GM19372 (cell line): ENCODE data around the gene JAKMIP1.
"Not testable (repeated sequence)": the region's sequence is repeated elsewhere in the genome, so short reads cannot be mapped to it uniquely, and the experiment has no call there.

ENCODE experiments used
- ATAC-seq: cut with Tn5 transposase; IDR thresholded peaks from one replicate; pipeline ENCODE4 v1.9.1; 2021; ENCODE audit warnings: mild to moderate bottlenecking, low read depth, moderate library complexity; ENCODE audit not compliant: unreplicated experiment

JAKMIP1 gene

GRCh38 chr4:6022607-6023288, 177.6 kb downstream of the JAKMIP1 start:
- ATAC-seq: no peak

- ATAC-seq: no peak
Observed at GRCh38 chr4:6021831-6022606, 178.3 kb downstream of the JAKMIP1 start.

- ATAC-seq: no peak
Observed at GRCh38 chr4:6020613-6021012, 179.7 kb downstream of the JAKMIP1 start.

- peak; percentile 57 for ATAC-seq
Observed at GRCh38 chr4:6019316-6020263, 180.8 kb downstream of the JAKMIP1 start.

GRCh38 chr4:6018331-6018730, 182.0 kb downstream of the JAKMIP1 start, which contains the start of gene C4orf50:
Gene C4orf50 (minus strand): TSS chr4:6018431.
- no peak for ATAC-seq

- no peak for ATAC-seq
Observed at GRCh38 chr4:6017800-6018199, 182.5 kb downstream of the JAKMIP1 start.

GRCh38 chr4:6017030-6017429, 183.3 kb downstream of the JAKMIP1 start:
- no peak for ATAC-seq

GRCh38 chr4:6013564-6013963, 186.8 kb downstream of the JAKMIP1 start:
- ATAC-seq: no peak

GRCh38 chr4:6012200-6012599, 188.1 kb downstream of the JAKMIP1 start:
- no peak for ATAC-seq

- ATAC-seq: no peak
Observed at GRCh38 chr4:6011686-6012085, 188.7 kb downstream of the JAKMIP1 start.

GRCh38 chr4:6011271-6011671, 189.1 kb downstream of the JAKMIP1 start:
- ATAC-seq: no peak

- ATAC-seq: no peak
Observed at GRCh38 chr4:6010789-6011188, 189.6 kb downstream of the JAKMIP1 start.

GRCh38 chr4:6009452-6009851, 190.9 kb downstream of the JAKMIP1 start:
- ATAC-seq: no peak

GRCh38 chr4:6008766-6009385, 191.5 kb downstream of the JAKMIP1 start:
- no peak for ATAC-seq

- ATAC-seq: no peak
Observed at GRCh38 chr4:6008092-6008551, 192.2 kb downstream of the JAKMIP1 start.

GRCh38 chr4:6005175-6005574, 195.2 kb downstream of the JAKMIP1 start:
- no peak for ATAC-seq

- not testable (repeated sequence) for ATAC-seq
Observed at GRCh38 chr4:6003485-6003884, 196.9 kb downstream of the JAKMIP1 start.

GRCh38 chr4:6002926-6003325, 197.4 kb downstream of the JAKMIP1 start:
- ATAC-seq: no peak

- no peak for ATAC-seq
Observed at GRCh38 chr4:6002492-6002833, 197.9 kb downstream of the JAKMIP1 start.
